GM21528 (cell line): ENCODE measurements around the gene ATP11A.
A peak's percentile ranks its signal among the peaks of the same experiment; 100 is the strongest.

Experiments used
- ATAC-seq: cut with Tn5 transposase; IDR thresholded peaks from one replicate; pipeline ENCODE4 v1.9.1; 2021; ENCODE audit warnings: mild to moderate bottlenecking, moderate library complexity; ENCODE audit not compliant: unreplicated experiment, low FRiP score

The ATP11A gene

DNA sequence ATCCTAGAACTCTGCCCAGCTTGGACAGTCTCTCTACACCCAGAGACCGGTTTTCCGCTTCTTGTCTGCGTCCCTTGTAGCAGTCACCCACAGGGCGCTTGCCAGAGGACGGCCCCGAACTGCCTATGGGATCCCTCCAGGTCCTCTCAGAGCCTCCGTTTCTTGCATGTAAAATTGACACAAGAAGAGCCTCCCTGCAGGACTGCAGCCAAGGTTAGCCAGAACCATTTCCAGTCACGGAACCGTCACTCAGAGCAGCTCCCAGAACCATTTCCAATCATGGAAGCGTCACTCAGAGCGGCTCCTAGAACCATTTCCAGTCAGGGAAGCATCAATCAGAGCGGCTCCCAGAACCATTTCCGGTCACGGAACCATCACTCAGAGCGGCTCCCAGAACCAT is 65.5 kb downstream of the ATP11A start:
- no peak for ATAC-seq

DNA sequence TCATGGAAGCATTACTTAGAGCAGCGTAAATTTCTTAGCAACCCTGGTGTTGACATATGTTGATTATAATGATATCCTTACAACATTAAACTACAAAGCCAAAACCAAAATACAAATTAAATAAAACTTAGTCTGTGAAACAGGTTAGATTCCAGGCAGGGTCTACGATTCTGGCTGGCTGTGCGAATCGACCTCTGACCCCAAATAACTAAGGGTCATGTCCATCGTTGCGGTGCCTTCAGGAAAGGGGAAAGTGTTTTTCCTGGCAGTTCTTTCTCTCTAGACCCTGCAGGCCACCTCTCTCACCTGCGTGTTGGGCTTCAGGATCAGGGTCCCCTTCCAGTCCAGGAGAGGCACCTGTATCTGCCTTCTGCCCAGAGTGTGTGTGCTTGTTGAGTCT is 66.2 kb downstream of the ATP11A start:
- ATAC-seq, result no peak

DNA sequence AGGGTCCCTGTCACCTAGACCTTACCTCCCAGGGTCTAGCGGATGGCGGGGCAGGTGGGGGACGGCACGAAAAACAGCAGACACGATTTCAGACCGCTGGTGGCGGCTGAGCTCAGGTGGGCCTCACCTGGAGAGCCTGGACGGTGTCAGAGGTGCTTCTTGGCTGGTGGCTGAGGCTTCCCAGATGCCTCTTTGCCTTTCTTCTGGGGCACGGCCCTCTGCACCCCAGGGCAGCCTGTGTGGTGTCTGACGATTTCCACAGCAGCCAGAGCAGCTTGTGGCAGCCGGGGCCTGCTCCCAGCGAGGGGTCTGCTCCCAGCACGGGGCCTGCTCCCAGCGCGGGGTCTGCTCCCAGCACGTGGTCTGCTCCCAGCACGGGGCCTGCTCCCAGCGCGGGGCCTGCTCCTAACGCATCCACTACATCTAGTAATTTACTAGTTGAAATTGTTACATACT is 66.7 kb downstream of the ATP11A start:
- no peak for ATAC-seq

DNA sequence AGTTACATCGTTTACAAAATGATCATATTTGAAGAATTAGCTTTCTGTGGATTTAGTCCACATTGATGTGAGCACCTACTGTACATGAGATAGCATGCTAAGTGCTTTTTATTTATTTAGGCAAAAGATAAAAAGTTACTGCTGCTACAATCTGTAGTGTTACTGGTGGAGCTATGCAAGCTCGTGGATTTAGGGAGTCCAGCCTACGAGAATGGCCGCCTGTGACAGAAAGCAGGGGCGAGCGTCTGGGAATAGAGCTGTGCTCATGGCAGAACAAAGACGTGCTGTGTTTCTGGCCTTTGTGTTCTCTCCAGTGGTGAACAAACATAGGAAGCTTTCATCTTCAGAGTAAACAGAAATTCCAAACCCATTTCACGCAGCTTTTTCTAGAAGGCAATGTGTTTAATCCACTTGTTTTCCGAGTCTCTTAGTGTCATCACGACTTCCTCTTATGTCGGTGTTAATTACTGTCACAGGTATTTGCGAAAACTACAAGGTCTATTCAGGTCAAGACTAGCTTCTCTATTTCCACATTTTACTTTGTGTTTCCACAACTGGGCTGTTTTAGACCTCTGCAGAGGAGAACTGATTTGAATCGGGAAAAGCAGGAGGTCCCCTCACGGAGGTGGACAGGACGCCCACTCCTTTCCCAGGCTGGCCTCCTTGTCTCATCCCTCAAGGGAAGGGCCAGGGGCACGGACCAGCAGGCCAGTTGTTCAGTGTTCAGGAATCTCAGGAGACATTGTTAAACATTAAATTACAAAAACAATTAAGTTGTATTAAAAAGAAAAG is 67.3 kb downstream of the ATP11A start:
- no peak for ATAC-seq

DNA sequence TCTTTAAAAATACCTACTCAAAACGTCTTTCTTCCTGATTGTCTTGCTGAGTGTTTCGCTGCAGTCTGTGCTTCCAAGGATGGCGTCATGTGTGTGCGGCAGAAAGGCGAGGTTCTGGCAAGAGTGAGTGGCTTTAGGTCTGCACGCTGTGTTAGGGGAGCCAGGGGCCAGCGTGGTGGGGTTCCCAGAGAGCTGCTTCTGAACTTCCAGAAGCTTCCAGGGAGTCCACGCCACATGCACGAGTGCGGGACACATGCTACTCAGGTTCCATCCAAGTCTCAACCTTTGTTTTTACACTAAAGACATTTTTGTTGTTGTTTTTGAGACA is 67.9 kb downstream of the ATP11A start:
- ATAC-seq, result no peak

DNA sequence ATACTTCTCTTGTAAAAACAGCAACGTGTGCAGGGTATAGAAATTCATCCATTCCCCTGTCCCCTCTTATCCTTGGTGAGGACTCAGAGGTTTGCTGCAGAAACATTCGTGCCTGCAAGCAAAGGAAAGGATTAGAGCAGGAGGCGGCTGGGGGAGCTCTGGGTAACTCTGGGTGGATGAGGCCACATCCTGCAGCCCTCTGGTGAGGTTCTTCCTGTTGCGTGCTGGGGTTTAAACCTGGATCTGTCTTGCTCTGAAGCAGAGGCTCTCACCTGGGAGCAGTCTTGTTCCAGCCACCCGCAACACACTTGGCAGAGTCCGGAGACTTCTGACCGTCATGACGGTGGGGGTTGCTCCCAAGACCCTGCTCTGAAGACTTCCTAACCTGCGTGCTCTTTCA is 69.2 kb downstream of the ATP11A start:
- no peak for ATAC-seq

DNA sequence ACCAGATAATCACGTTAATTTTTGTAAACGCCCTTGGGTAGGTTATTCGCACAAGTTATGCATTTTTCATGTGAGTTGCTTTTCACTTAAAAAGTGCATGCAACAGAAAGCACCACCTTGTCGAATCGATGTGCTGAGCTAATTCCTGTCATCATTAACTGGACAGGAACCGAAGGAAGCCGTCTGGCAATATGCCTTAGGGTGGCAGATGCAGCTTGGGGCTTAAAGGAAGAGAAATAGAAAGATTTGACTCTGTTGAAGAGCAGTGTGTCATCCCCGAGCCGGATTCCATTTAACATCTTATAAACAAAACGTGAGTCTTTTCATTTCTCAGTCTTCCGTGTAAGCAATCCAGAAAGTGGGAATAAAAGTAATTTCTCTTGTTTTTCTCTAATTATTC is 70.0 kb downstream of the ATP11A start:
- ATAC-seq, result no peak

DNA sequence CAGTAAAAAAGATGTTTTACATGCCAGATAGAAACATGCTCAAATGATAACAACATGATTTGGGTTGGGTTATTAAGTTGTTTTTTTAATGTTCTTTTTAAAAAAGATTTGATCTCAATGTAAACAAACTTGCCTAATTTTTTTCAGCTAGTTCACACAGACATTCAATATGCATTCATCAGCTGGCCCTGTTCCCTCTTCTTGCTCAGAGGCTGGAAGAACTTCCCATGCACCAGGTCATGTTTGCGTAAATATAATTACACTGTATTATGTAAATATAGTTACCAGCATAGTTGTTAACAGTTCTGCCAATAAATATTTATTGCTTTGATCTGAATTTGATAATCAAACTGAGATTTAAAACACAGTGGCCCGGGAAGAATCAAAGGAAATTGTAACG is 70.6 kb downstream of the ATP11A start:
- ATAC-seq, result no peak

DNA sequence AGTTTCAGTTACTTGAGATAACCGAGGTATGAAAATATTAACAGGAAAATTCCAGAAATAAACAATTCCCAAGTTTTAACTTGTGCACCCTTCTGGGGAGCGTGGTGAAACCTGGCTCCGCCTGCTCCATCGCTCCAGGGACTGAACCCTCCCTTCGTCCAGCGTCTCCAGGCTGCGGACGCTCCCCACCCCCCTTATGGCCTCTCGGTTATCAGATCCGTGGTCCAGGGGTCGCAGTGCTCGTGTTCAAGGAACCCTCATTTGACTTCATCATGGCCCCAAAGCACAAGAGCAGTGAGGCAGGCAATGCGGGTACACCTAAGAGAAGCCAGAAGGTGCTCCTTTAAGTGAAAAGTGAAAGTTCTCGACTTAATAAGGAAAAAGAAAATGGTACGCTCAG is 71.1 kb downstream of the ATP11A start:
- ATAC-seq, result no peak

DNA sequence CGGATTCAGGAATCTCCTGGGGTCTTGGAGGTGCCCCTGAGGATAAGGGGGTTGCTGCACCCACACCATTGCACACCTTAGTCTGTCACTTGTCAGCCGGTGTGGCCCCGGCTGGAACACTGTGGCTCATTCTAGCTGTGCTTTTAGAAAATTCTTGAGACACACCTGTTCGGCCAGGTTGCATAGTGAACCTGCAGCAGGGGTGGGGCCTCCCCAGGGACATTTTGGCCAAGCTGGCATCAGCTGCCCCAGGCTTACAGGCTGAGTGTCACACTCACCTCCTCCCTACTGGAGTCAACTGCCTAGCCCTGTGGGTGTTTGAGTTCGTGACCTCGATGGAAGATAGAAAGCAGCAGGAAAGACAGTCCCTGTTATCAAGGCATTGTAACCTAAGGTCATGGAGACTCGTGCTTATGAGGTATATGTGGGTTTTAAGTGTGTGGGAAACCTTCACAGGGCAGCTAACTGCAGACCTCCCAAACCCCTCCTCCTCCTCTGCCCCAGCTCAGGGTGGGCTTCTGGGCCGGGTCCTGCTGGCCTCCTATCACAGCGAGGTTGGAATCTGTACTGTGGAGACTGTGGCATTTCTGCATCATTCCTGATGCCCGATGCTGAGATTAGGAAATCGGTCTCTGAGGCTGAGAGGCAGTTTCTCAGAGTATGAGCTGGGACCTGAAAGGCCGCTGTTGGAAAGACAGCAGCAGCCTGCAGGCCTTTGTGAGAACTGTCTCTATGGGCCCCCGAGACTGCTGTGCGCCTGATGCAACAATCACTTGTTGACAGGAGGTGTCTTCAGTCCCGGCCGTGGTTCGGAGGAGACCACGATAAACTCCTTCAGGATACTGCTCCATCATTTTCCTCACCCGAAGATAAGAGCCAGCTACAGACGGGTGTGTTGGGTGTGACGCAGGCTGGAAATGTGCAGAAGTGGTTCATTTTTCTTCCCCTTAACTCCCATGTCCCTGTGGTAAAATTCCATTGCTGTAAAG is 72.2 kb downstream of the ATP11A start:
- no peak for ATAC-seq

DNA sequence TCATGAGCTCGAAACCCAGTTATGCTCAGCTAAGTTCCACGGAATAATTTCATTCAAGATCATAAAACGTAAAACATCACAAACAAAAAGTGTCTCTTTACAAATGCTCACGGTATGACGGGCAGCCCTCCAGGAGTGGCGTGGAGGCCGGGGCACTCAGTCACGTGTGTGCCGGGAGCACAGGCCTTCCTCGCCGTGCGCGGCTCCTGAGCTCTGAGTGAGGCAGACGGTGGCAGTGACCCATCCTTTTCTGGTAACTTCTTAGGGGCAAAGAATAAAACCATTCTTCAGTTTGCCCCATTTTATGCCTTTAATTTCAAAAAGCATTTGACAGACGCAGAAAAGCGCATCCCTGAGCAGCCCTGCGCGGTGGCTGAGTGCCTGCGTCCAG is 72.8 kb downstream of the ATP11A start:
- no peak for ATAC-seq

DNA sequence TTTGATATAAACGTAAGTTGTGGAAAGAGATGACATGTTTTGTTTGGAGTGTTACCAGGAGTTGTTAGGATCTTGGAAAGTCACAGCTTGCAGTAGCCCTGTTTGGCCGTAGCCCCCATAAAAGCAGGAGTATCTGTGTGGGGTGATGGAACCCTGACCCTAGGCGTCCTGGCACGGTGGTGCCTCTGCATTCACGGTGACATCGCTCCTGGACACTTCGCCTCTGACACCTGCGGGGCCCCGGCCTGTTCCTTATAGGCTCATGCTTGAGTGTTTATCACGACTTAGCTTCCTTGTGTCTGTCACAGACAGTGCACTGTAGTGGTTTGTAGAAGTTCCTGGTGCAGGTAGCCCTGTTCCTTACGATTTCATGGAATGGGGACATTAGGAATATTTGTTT is 74.2 kb downstream of the ATP11A start:
- ATAC-seq, result no peak

DNA sequence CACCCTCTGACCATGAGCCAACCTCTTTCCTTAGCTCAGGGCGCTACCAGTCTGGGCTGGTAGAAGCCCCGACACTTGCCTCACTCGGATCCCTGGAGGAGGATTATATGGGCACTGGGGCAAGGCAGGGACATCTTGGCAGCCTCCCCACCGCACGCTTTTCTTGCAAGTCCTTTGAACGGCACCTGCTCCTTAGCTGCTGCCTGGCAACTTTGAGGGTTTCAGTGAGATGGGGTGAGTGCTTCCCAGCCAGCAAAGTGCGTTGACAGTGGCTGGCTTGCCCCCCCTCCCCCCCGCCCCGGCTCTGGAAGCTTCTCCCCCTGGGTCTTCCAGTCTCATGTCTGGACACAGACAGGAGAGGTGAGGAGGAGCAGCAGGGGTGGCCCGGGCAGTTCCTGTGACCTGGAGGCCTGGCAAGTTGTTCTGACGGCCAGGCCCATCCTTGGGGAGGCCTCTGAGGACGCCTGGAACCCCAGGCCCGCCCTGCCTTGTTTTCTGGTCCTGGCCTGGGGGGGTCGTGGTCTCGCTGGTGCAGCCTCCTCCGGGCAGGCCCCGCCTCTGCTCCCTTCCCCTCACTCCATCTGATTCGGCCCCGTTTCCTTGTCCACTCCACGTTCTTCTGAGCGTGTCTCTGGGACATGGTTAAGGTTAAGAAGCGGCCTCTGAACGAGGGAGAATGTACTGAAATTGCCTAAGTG is 75.2 kb downstream of the ATP11A start:
- no peak for ATAC-seq

DNA sequence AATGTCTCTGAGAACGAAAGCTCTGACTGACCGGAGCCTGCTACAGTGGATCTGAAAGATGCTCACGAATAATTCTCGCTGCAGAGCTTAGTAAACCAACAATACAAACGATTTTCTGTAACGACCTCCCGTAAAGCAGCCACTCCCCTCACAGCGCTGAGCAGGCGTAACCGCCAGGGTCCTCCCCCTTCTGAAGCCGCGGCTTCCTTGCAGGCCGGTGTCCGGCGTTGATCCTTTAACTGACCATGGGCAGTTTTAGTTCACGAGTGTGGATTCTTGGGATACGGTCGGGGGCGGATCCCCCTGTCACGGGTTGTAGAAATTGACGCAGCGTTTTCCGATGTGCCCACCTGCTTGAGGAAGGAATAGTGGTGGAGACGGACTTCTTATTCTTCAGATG is 75.9 kb downstream of the ATP11A start:
- ATAC-seq, result no peak

DNA sequence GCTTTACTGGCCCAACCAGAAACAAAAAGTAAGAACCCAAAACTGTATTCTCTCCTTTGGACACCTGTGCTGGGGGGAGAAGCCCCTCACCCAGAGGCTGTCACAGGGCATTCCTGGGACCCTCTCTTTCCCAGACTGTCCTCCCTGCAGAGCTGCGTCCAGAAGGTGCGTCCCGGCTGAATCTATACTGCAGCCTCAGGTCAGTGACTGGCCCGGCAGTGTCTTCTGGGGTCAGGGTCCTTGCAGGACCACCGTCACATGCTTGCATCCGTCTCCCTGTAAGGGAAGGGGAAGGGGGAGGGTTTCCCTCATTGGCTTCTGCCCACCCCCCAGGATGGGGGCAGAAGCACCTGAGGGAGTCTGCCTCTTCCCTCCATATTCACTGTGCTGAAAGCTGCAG is 76.5 kb downstream of the ATP11A start:
- ATAC-seq, result no peak

DNA sequence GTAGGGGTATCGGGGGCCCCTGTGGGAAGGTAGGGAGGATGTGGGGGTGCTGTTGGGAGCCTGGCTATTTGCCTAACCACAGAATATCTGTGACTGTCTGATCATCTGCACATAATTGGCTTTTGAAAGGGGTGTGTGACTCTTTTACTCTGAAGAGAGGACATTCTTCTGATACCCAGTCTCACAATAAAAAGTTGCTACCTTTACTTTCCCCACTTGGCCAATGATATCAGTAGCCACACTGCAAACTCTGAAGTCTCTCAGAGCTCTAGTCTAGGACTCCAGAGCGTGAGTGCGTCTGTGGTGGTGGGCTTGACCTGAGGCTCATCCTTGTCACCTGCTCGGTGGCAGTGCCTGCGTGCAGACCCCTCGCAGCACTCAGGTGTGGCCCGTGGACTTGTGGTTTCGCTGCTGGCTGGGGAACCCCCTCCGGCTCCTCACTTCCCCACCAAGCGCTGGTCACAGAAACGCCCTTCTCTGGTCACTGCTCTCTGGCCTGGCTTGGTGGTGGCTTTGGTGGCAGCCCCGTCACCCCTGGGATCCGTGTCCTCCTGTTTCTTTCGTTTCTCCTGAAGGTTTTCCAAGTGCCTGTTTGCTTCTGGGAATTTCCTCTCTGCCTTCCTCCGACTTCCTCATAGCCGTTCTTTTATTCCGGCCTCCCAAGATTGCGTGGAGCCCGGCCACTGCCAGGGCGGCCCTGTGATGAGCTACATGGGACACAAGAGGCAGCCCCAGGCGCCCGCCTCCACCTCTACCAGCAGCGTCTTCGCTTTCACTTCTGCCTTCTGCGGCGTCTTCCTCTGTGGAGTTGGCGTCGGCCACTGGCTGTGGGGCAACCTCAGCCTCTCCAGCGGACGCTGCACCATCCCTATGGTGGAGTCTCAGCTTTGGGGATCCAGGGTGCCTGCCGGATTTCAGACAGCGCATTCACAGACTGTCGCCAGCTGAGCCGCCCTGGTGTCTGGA is 78.0 kb downstream of the ATP11A start:
- peak; percentile 73 for ATAC-seq

DNA sequence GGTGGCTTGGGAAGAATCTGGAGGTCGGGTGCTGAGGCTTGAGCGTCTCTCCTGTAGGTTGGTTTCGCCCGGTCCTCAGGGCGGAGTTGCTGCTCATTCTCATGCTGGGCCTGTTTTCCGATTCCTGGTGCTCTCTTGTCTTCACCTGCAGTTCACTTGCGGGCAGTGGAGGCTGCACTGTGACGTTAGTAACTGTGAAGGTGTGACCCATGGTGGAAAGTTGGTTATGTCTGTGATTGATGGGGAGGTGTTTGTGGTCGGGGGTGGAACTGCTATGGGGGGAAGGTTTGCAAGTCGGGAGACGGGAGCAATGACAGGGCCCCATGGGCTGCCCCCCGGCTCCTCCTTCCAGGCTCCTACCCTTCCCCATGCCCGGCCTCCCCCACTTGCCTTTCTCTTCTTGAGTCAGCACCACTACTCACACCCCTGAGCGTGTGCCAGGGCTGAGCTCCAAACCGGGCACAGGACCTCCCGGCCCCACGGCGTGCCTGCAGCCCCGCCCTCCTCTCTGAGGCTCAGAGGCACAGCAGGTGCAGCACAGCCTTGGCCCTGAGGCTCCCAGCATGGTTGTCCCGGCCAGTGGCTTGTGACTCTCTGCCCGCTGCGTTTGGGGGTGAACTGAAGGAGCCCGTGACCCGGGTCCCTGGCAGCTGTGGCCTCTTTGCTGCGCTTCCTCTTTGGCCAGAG is 79.1 kb downstream of the ATP11A start:
- no peak for ATAC-seq

DNA sequence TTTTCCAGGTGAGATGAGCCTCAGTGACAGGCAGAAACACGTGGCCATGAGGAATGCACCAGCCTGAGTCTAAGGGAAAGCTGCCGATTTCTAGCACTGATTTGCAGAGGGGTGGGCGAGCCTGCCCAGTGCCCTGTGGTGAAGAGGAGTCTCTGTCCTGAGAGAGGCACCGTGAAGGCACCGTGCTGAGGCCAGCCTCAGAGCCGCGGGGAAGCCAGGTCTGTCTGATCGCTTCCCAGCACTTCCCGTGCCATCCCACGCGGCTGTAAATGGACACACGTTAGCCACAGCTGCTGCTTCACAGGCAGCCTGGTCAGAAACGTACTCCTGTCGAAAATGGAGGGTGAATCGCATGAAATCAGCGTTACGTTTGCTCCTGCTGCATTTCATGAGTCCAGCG is 79.8 kb downstream of the ATP11A start:
- no peak for ATAC-seq

DNA sequence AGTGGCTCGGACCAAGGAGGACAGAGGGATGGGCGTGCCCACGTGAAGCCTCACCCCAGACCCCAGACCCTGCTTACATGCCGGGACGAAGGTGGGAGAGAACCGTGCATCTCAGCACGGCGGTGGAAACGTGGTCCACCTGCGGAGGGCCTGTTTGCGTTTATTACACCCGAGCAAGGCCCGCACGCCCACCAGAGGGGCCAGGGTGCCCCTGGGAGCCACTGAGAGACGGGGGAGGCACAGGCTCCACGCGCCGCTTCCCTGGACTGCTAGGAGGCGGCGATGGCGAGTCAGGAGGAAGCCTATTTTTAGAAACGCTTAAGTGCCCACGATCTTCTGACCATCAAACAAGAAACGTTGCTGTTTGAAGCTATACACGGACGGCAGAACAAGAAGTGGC is 80.7 kb downstream of the ATP11A start:
- no peak for ATAC-seq
